WERI-Rb-1 (cell line): Measurements from ENCODE around the gene MIF.
"Not testable (repeated sequence)": the region's sequence is repeated elsewhere in the genome, so short reads cannot be mapped to it uniquely, and the experiment has no call there.

Experiments
- DNase-seq: peaks from one replicate; pipeline ENCODE4 v3.0.0-alpha.2; 2020
- H3K27ac ChIP-seq: fragments of 250-450 bp; sonication (Bioruptor Pico); 2 replicates; pipeline ENCODE4 v1.5.1; 2020; ENCODE audit warnings: mild to moderate bottlenecking, moderate library complexity
- H3K27me3 ChIP-seq: fragments of 250-450 bp; sonication (Bioruptor Pico); 2 replicates; pipeline ENCODE4 v1.5.1; 2021; ENCODE audit warnings: mild to moderate bottlenecking, low read depth, moderate library complexity; ENCODE audit not compliant: insufficient read depth, severe bottlenecking
- H3K36me3 ChIP-seq: fragments of 250-450 bp; sonication (Bioruptor Pico); 2 replicates; pipeline ENCODE4 v1.5.1; 2020; ENCODE audit warnings: mild to moderate bottlenecking, moderate library complexity
- H3K4me3 ChIP-seq: 2 replicates; pipeline ENCODE4 v1.5.1; 2011; ENCODE audit warnings: low read depth, mild to moderate bottlenecking, control low read depth, low read length
- H3K9me3 ChIP-seq: fragments of 250-450 bp; sonication (Bioruptor Pico); 2 replicates; pipeline ENCODE4 v1.5.1; 2021; ENCODE audit warnings: mild to moderate bottlenecking, moderate library complexity; ENCODE audit not compliant: severe bottlenecking
- TF ChIP-seq, protein P1 (sequence below): IDR thresholded peaks from 2 replicates; pipeline ENCODE4 v1.5.1; 2011; ENCODE audit warnings: low read depth, mild to moderate bottlenecking, control low read depth, inconsistent platforms, low read length

The MIF gene

DNA sequence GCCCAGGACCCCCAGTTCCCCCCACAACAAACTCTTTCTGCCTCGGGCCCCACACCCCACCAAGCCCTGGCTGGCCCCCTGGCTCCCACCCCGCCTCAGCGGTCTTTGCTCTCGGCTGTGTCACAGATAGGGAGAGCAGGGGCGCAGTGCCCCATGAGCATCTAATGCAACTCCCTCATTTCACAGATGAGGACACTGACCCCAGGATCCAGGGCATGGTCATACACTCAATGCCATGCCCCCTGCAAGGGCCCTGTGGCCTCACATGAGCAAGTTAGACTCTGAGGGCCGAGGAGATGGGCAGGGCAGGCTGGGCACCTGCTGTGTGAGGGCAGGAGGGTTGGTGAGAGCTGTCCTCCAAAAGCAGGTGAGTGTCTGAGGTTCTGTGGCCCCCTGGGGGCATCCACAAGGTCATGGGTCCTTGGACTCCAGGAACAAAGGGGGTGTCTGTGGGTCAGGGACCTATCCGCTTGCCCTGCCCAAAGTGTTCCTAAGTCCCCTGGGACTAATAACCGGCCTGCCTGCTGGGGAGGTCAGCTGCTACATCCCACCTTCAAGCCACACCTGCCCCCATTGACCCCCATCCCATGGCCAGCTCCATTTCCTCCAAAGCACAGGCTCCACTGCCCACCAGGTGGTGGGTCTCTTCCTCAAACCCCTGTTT lies 2.5 kb downstream of the MIF start:
- peak overlapping the region; percentile 92 for H3K27ac ChIP-seq
- DNase-seq: no peak
- no peak overlapping the region for H3K4me3 ChIP-seq
- no peaks in the 10 kb centered on the region for H3K9me3 ChIP-seq
- no peaks in the 10 kb centered on the region for H3K27me3 ChIP-seq
- peaks cover 39% of the 10 kb centered on the region for H3K36me3 ChIP-seq
- TF ChIP-seq, protein P1, sequence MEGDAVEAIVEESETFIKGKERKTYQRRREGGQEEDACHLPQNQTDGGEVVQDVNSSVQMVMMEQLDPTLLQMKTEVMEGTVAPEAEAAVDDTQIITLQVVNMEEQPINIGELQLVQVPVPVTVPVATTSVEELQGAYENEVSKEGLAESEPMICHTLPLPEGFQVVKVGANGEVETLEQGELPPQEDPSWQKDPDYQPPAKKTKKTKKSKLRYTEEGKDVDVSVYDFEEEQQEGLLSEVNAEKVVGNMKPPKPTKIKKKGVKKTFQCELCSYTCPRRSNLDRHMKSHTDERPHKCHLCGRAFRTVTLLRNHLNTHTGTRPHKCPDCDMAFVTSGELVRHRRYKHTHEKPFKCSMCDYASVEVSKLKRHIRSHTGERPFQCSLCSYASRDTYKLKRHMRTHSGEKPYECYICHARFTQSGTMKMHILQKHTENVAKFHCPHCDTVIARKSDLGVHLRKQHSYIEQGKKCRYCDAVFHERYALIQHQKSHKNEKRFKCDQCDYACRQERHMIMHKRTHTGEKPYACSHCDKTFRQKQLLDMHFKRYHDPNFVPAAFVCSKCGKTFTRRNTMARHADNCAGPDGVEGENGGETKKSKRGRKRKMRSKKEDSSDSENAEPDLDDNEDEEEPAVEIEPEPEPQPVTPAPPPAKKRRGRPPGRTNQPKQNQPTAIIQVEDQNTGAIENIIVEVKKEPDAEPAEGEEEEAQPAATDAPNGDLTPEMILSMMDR: no peak

DNA sequence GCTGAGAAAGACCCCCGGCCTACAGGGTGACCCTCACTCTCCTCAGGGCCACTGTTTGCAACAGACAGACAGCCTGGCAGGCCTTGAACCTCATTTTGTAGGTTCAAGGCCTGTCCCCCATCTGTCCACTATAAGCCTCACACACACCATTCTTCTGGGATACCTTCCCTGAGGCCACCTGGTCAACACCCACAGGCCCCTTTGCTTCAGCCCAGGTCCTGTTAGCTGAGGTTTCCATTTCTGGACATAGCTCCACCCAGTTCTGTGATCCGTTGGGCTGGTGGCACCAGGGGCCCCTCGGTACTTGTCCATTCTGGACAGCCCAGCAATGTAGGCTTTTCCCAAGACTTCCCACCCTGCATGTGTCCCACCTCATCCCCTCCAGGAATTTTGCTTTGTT lies 3.1 kb downstream of the MIF start:
- TF ChIP-seq, protein P1: no peak
- Histone ChIP-seq H3K9me3 (no peaks in the 10 kb centered on the region), H3K36me3 (peaks cover 39% of the 10 kb centered on the region), H3K27me3 (no peaks in the 10 kb centered on the region), H3K27ac (no peak overlapping the region), H3K4me3 (no peak overlapping the region)
- DNase-seq: no peak

DNA sequence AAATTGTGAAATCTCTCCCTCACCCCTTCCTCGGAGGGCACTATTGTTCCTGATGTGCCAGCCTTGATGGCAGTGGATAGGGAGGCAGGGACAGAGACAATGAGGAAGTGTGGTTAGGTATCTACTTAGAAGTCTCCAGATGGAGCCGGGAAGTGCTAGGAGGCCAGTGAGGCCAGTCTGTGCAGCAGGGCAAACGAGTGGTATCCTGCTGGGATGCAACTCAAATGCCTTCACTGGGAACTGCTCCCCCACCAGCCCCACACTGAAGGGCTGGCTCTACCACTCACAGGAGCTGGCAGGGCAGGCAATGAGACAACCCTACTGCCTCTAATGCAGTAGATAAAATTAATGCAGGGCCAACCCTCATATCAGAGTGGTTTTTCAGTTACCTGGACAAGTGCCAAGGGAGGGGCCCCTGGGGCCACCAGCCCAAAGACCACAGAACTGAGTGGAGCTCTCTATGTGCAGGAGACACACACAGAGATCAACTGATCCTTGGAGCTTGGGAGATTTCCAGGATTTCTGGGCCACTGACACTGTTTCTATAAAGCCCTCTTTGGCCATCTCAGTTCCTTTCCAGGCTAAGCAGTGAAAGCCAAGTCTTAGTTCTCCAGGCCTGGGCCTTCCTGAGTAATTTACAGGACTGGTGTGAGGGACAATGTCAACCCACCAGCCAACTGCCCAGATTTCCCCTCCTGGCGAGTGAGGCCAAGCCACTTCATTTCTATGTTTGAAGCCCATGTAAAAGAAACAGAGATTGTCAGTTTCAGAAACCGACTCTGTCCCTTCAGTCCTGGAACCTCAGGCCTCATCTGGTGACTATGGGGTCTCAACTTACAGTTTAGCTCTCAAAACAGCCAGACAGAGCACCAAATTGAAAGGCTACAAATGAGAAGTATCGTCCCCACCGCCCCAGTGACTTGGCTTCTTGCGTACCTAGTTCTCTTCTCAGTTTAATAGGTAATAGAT lies 4.1 kb downstream of the MIF start:
- DNase-seq: no peak

DNA sequence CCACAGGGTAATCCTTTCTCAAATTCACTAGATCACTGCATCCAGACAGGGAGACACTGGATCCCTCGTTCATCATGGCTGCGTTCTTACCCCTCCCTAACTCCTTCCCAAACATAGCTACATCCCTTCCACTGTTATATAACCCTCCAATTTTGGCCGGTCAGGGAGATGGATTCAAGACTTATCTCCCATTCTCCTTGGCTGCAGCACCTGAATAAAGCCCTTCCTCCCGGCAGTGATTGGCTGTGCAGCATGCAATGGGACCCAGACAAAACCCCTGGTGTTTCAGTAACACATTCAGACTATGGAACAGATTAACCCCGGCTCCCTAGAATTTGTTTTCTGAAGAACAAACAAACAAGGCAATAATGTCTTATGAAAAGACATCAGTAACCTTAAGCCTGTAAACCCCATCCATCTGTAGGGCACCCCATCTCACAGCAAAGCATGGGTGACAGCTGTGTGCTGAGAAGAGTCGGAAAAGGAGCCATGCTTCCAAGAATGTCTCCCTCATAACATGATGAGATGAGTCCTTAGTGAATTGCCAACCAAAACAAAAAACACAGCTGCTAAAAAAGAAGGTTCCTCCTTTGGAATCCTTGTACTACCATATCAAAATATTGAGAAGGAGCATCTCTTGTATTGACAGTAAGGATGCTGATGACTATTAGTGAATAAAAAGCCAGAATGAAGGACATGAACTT lies 5.0 kb downstream of the MIF start:
- H3K36me3 ChIP-seq: peaks cover 39% of the 10 kb centered on the region
- no peak for DNase-seq
- TF ChIP-seq, protein P1: no peak
- H3K4me3 ChIP-seq: no peak overlapping the region
- no peak overlapping the region for H3K27ac ChIP-seq
- H3K9me3 ChIP-seq: no peaks in the 10 kb centered on the region
- H3K27me3 ChIP-seq: no peaks in the 10 kb centered on the region

More for the DNA sequence above, 4.1 kb downstream of the MIF start:
- Histone ChIP-seq H3K36me3 (peaks cover 39% of the 10 kb centered on the region), H3K27me3 (no peaks in the 10 kb centered on the region), H3K4me3 (no peak overlapping the region), H3K9me3 (no peaks in the 10 kb centered on the region), H3K27ac (no peak overlapping the region)
- TF ChIP-seq, protein P1: no peak

DNA sequence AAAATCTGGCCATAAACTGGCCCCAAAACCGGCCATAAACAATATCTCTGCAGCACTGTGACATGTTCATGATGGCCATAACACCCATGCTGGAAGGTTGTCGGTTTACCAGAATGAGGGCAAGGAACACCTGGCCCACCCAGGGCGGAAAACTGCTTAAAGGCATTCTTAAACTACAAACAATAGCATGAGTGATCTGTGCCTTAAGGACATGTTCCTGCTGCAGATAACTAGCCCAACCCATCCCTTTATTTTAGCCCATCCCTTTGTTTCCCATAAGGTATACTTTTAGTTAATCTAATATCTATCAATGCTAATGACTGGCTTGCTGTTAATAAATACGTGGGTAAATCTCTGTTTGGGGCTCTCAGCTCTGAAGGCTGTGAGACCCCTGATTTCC lies 6.0 kb downstream of the MIF start:
- H3K4me3 ChIP-seq, H3K27ac ChIP-seq, DNase-seq, H3K9me3 ChIP-seq, H3K27me3 ChIP-seq: not testable (repeated sequence)
- H3K36me3 ChIP-seq: peaks cover 33% of the 10 kb centered on the region

DNA sequence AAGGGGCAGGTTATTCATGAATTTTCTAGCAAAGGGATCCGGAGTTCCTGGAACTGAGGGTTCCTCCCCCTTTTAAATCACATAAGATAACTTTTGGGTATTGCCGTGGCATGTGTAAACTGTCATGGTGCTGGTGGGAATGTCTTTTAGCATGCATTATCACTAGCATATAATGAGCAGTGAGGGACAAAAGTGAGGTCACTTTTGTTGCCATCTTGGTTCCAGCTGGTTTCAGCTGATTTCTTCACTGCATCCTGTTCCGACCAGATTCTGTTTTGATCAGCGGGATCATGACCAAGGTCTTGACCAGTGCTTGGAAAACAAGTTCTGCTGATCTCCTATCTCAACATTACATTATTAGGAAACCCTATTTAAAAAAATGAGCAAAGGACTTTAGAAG lies 7.4 kb downstream of the MIF start:
- H3K27me3 ChIP-seq: no peaks in the 10 kb centered on the region
- no peaks in the 10 kb centered on the region for H3K9me3 ChIP-seq
- no peak overlapping the region for H3K4me3 ChIP-seq
- H3K27ac ChIP-seq: no peak overlapping the region
- DNase-seq: no peak
- TF ChIP-seq, protein P1: no peak
- peaks cover 19% of the 10 kb centered on the region for H3K36me3 ChIP-seq
